T-helper 9 cell (primary cell): ENCODE data around the gene JAG1.
"Not testable (repeated sequence)": the region's sequence is repeated elsewhere in the genome, so short reads cannot be mapped to it uniquely, and the experiment has no call there.

Experiments
- DNase-seq: peaks from one replicate; pipeline ENCODE4 v3.0.0-alpha.2; 2020

Gene JAG1

GRCh38 chr20:10605547-10606195 is 68.1 kb downstream of the JAG1 start:
- DNase-seq = no peak

GRCh38 chr20:10604865-10605440 is 68.8 kb downstream of the JAG1 start:
- no peak for DNase-seq

GRCh38 chr20:10603971-10604864 is 69.6 kb downstream of the JAG1 start:
- DNase-seq = no peak

- DNase-seq = no peak
Measured at GRCh38 chr20:10603378-10603777, 70.4 kb downstream of the JAG1 start.

GRCh38 chr20:10602221-10602871 is 71.5 kb downstream of the JAG1 start:
- DNase-seq = no peak

- DNase-seq = no peak
Measured at GRCh38 chr20:10597637-10598036, 76.2 kb downstream of the JAG1 start.

- DNase-seq = no peak
Measured at GRCh38 chr20:10596710-10597121, 77.1 kb downstream of the JAG1 start.

- DNase-seq = no peak
Measured at GRCh38 chr20:10595985-10596384, 77.8 kb downstream of the JAG1 start.

- no peak for DNase-seq
Measured at GRCh38 chr20:10595266-10595665, 78.5 kb downstream of the JAG1 start.

- DNase-seq = no peak
Measured at GRCh38 chr20:10594296-10594868, 79.4 kb downstream of the JAG1 start.

GRCh38 chr20:10591946-10592521 is 81.8 kb downstream of the JAG1 start:
- DNase-seq = no peak

- no peak for DNase-seq
Measured at GRCh38 chr20:10590950-10591671, 82.7 kb downstream of the JAG1 start.

GRCh38 chr20:10590446-10590845 is 83.4 kb downstream of the JAG1 start:
- not testable (repeated sequence) for DNase-seq
